ENCODE measurements around the gene PDE10A.

GRCh38 chr6:165488624-165489295 is 174.3 kb downstream of the PDE10A start:
- TF ChIP-seq POLR2A (IDR thresholded peaks at IDR 0.05) (no peak), CTCF (IDR thresholded peaks at IDR 0.05) (no peak)
